ENCODE data around the gene RAB3C. TPM values are rescaled to one million over a fixed set of nuclear protein-coding genes. Genes with fewer than 3 reads are reported as not detected.

RAB3C gene
- total and polyA plus RNA-seq, 2 experiments from 2014 or later: 15.0 to 30.6 TPM

DNA sequence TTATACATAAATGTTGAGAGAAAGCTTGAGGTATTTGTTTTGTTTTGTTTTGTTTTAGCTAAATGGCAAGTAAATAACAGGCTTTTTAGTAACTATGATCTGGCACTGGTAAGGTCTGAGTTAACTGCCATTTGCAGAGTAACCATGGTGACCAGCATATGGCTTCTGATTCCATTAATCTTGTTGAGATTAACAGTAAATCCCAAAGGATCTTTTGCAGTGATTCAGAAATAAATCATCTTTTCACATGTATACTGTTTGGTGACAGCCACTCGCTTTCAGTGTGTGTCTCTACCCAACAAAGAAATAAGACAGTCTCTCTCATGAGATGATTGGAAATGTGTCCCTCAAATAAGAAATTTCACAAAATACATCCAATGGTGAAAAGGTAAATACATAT is 235.6 kb downstream of the RAB3C start (continued):
- no peak for TF ChIP-seq ZNF462 (CRISPR knock-in tag; IDR thresholded peaks at IDR 0.05)

DNA sequence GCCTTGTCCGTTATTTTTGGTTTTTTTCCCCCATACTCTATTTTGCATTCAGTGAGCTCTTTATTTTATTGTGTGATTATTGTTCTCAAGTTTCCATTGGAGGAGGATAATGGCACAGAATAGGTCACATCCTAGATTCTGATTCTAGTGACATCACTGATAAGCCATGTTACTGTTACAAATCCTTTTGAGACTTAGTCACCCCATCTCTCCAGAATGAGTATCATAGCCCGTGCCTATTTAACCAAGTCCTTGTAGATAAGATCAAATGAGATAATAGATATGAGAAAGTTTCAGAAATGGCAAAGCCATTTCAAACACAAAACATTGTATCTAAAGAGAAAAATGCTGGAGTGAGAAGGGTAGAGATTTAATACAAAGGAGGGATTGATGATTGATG is 242.6 kb downstream of the RAB3C start:
- Histone ChIP-seq H3K27ac (ENCODE audit: low read depth) (no peak overlapping the region), H3K27me3 (ENCODE audit: insufficient read depth) (no peaks in the 10 kb centered on the region), H3K9me2 (ENCODE audit: insufficient read depth) (no peaks in the 10 kb centered on the region; the same call in 1 of the 2 replicates), H3F3A (replicated peaks; ENCODE audit: low read depth) (no peaks in the 10 kb centered on the region), H2AFZ (no peak overlapping the region), H3K4me3 (no peak overlapping the region), H3K36me3 (ENCODE audit: insufficient read depth) (no peaks in the 10 kb centered on the region), H3K79me2 (replicated peaks; ENCODE audit: insufficient read depth) (no peaks in the 10 kb centered on the region), H4K20me1 (replicated peaks; ENCODE audit: insufficient read depth) (no peaks in the 10 kb centered on the region), H3K4me2 (no peak overlapping the region), H3K4me1 (ENCODE audit: insufficient read depth) (no peaks in the 10 kb centered on the region)
- ATAC-seq: no peak
- Mint-ChIP-seq H3K4me1 (no peaks in the 10 kb centered on the region), H3K9me3 (no peaks in the 10 kb centered on the region; the same call in 2 of the 3 replicates), H3K4me3 (no peak overlapping the region), H3K27ac (no peak overlapping the region), H3K36me3 (ENCODE audit: low read depth) (no peaks in the 10 kb centered on the region), H3K27me3 (ENCODE audit: insufficient read depth, low read depth, poor library complexity) (no peaks in the 10 kb centered on the region)
- no peak for DNase-seq (ENCODE audit: low spot score)
- TF ChIP-seq, protein P1, sequence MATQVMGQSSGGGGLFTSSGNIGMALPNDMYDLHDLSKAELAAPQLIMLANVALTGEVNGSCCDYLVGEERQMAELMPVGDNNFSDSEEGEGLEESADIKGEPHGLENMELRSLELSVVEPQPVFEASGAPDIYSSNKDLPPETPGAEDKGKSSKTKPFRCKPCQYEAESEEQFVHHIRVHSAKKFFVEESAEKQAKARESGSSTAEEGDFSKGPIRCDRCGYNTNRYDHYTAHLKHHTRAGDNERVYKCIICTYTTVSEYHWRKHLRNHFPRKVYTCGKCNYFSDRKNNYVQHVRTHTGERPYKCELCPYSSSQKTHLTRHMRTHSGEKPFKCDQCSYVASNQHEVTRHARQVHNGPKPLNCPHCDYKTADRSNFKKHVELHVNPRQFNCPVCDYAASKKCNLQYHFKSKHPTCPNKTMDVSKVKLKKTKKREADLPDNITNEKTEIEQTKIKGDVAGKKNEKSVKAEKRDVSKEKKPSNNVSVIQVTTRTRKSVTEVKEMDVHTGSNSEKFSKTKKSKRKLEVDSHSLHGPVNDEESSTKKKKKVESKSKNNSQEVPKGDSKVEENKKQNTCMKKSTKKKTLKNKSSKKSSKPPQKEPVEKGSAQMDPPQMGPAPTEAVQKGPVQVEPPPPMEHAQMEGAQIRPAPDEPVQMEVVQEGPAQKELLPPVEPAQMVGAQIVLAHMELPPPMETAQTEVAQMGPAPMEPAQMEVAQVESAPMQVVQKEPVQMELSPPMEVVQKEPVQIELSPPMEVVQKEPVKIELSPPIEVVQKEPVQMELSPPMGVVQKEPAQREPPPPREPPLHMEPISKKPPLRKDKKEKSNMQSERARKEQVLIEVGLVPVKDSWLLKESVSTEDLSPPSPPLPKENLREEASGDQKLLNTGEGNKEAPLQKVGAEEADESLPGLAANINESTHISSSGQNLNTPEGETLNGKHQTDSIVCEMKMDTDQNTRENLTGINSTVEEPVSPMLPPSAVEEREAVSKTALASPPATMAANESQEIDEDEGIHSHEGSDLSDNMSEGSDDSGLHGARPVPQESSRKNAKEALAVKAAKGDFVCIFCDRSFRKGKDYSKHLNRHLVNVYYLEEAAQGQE (IDR thresholded peaks at IDR 0.05; ENCODE audit: unreplicated experiment): no peak
- no peak for TF ChIP-seq ZNF114 (CRISPR knock-in tag; IDR thresholded peaks at IDR 0.05)
- no peak for TF ChIP-seq NANOG (IDR thresholded peaks at IDR 0.05; ENCODE audit: borderline replicate concordance)
- TF ChIP-seq JUNB (IDR thresholded peaks at IDR 0.05; ENCODE audit: unreplicated experiment): no peak
- TF ChIP-seq EZH2 (IDR thresholded peaks at IDR 0.05; ENCODE audit: low read depth, unreplicated experiment): no peak
- no peak for TF ChIP-seq EZH2phosphoT487 (IDR thresholded peaks at IDR 0.05; ENCODE audit: unreplicated experiment)
- TF ChIP-seq CREB1 (CRISPR knock-in tag; IDR thresholded peaks at IDR 0.05; ENCODE audit: low read depth): no peak
